ENCODE measurements around the gene KCNH3. TPM values are rescaled to one million over a fixed set of nuclear protein-coding genes. Genes with fewer than 3 reads are reported as not detected.

KCNH3 gene
- total and polyA plus RNA-seq, 2 of the 13 experiments (the other 11 are each of a cell fraction or from before 2014, with no cell fraction given), result 0.01 to 0.07 TPM

DNA sequence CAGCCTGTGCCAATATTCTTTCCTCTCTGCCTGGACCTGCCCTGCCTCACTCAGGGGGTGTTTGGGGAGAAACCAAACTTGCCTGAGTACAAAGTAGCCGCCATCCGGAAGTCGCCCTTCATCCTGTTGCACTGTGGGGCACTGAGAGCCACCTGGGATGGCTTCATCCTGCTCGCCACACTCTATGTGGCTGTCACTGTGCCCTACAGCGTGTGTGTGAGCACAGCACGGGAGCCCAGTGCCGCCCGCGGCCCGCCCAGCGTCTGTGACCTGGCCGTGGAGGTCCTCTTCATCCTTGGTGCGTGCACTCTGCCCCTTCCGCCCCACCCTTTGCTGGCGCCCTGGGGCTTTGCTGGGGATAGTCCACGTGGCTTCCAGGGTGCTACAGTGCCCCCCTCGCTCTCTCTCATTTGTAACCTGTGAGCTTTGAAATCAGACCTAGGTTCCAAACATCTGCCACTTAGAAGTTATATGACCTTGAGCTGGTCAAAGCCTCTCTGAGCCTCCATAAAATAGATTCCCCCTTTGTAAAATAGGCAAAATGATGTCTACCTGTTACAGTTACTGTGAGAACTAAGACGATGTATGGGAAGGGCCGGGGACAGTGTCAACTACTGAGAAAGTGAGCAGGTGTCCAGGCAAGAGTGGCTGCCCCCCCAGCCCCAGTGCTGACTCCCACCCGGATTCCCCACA lies 4.5 kb downstream of the KCNH3 start (continued):
- TF ChIP-seq, protein P1, sequence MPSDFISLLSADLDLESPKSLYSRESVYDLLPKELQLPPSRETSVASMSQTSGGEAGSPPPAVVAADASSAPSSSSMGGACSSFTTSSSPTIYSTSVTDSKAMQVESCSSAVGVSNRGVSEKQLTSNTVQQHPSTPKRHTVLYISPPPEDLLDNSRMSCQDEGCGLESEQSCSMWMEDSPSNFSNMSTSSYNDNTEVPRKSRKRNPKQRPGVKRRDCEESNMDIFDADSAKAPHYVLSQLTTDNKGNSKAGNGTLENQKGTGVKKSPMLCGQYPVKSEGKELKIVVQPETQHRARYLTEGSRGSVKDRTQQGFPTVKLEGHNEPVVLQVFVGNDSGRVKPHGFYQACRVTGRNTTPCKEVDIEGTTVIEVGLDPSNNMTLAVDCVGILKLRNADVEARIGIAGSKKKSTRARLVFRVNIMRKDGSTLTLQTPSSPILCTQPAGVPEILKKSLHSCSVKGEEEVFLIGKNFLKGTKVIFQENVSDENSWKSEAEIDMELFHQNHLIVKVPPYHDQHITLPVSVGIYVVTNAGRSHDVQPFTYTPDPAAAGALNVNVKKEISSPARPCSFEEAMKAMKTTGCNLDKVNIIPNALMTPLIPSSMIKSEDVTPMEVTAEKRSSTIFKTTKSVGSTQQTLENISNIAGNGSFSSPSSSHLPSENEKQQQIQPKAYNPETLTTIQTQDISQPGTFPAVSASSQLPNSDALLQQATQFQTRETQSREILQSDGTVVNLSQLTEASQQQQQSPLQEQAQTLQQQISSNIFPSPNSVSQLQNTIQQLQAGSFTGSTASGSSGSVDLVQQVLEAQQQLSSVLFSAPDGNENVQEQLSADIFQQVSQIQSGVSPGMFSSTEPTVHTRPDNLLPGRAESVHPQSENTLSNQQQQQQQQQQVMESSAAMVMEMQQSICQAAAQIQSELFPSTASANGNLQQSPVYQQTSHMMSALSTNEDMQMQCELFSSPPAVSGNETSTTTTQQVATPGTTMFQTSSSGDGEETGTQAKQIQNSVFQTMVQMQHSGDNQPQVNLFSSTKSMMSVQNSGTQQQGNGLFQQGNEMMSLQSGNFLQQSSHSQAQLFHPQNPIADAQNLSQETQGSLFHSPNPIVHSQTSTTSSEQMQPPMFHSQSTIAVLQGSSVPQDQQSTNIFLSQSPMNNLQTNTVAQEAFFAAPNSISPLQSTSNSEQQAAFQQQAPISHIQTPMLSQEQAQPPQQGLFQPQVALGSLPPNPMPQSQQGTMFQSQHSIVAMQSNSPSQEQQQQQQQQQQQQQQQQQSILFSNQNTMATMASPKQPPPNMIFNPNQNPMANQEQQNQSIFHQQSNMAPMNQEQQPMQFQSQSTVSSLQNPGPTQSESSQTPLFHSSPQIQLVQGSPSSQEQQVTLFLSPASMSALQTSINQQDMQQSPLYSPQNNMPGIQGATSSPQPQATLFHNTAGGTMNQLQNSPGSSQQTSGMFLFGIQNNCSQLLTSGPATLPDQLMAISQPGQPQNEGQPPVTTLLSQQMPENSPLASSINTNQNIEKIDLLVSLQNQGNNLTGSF (CRISPR knock-in tag; IDR thresholded peaks at IDR 0.05), result no peak
- TF ChIP-seq, protein P2, sequence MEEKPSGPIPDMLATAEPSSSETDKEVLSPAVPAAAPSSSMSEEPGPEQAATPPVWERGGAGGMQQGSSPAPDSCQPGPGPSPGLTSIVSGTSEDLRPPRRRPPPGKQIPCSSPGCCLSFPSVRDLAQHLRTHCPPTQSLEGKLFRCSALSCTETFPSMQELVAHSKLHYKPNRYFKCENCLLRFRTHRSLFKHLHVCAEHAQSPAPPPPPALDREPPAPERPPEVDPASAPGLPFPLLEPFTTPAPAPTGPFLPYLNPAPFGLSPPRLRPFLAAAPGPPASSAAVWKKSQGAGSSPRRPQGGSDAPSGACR (CRISPR knock-in tag; IDR thresholded peaks at IDR 0.05), result 0 out of 2 replicates have a peak, but pooled peaks have one; percentile 49
- TF ChIP-seq NR2F6 (IDR thresholded peaks at IDR 0.05), result no peak
- no peak for TF ChIP-seq NR2F6 (CRISPR knock-in tag; IDR thresholded peaks at IDR 0.05)
- no peak for TF ChIP-seq SYNCRIP (IDR thresholded peaks at IDR 0.05; ENCODE audit: insufficient read depth, low read depth, low read length)

All from HepG2 (cell line).